RWPE2 (cell line): ENCODE data around the gene AOPEP.
A peak's percentile ranks its signal among the peaks of the same experiment; 100 is the strongest.

Experiments used
- ATAC-seq: fragments of 200-7000 bp; cut with Tn5 transposase; 3 replicates; pipeline ENCODE4 v1.9.1; 2021; ENCODE audit warnings: low read depth
- DNase-seq: peaks from one replicate; pipeline ENCODE4 v3.0.0-alpha.2; 2020; ENCODE audit warnings: low spot score
- H3K27ac ChIP-seq: fragments of 450-650 bp; 2 replicates; pipeline ENCODE4 v1.5.1; 2017; ENCODE audit warnings: mild to moderate bottlenecking; ENCODE audit not compliant: poor library complexity, severe bottlenecking
- H3K27me3 ChIP-seq: fragments of 250-450 bp; sonication (Bioruptor Pico); 2 replicates; pipeline ENCODE4 v1.5.1; 2021; ENCODE audit warnings: mild to moderate bottlenecking, moderate library complexity; ENCODE audit not compliant: insufficient read depth, poor library complexity, severe bottlenecking
- H3K36me3 ChIP-seq: fragments of 250-450 bp; sonication (Bioruptor Pico); 2 replicates; pipeline ENCODE4 v1.5.1; 2020; ENCODE audit warnings: low read depth, mild to moderate bottlenecking, moderate library complexity
- H3K4me1 ChIP-seq: fragments of 250-450 bp; sonication (Bioruptor Pico); 2 replicates; pipeline ENCODE4 v1.5.1; 2021; ENCODE audit warnings: mild to moderate bottlenecking, moderate library complexity; ENCODE audit not compliant: insufficient read depth, poor library complexity, severe bottlenecking
- H3K4me3 ChIP-seq: fragments of 250-450 bp; sonication (Bioruptor Pico); 2 replicates; pipeline ENCODE4 v1.5.1; 2021; ENCODE audit warnings: mild to moderate bottlenecking, moderate library complexity; ENCODE audit not compliant: severe bottlenecking
- H3K9me3 ChIP-seq: fragments of 250-450 bp; sonication (Bioruptor Pico); 2 replicates; pipeline ENCODE4 v1.5.1; 2021; ENCODE audit warnings: mild to moderate bottlenecking, moderate library complexity; ENCODE audit not compliant: severe bottlenecking
- CTCF ChIP-seq: fragments of 450-650 bp; IDR thresholded peaks from one replicate; pipeline ENCODE4 v1.5.1; 2017; ENCODE audit warnings: mild to moderate bottlenecking, moderate library complexity; ENCODE audit not compliant: poor library complexity, severe bottlenecking

AOPEP gene

DNA sequence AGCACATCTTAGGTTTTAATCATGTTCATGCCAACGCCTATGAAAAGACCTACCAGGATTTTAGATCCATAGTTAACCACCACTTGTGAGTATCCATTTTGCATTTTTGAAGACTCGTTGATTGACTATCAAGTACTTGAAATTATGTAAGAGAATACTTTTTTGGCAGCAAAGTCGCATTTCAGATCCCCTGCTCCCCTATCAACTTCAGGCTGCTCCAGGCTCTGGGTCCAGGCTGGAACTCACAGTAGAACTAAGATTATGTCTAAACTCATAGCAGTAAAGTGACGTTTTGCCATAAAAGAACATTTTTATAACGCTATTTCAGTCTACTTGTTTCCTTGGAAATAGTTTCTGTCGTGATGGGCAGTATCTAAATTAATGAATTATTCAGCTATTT is 323.3 kb downstream of the AOPEP start:
- Histone ChIP-seq H3K4me3 (peak overlapping the region; percentile 42), H3K27me3 (no peaks in the 10 kb centered on the region), H3K9me3 (no peaks in the 10 kb centered on the region), H3K36me3 (peaks cover 25% of the 10 kb centered on the region), H3K4me1 (peaks cover 65% of the 10 kb centered on the region), H3K27ac (peak overlapping the region; percentile 54)
- TF ChIP-seq CTCF = no peak
- ATAC-seq = no peak
- DNase-seq = no peak

GRCh38 chr9:95053611-95054570 is 327.4 kb downstream of the AOPEP start:
- ATAC-seq (peak; percentile 39), DNase-seq (no peak)
- no peaks in the 10 kb centered on the region for H3K9me3 ChIP-seq
- H3K27me3 ChIP-seq = no peaks in the 10 kb centered on the region
- H3K4me1 ChIP-seq = peaks cover 68% of the 10 kb centered on the region
- TF ChIP-seq CTCF = no peak
- peak overlapping the region; percentile 49 for H3K27ac ChIP-seq
- H3K36me3 ChIP-seq = peaks cover 33% of the 10 kb centered on the region
- no peak overlapping the region for H3K4me3 ChIP-seq

DNA sequence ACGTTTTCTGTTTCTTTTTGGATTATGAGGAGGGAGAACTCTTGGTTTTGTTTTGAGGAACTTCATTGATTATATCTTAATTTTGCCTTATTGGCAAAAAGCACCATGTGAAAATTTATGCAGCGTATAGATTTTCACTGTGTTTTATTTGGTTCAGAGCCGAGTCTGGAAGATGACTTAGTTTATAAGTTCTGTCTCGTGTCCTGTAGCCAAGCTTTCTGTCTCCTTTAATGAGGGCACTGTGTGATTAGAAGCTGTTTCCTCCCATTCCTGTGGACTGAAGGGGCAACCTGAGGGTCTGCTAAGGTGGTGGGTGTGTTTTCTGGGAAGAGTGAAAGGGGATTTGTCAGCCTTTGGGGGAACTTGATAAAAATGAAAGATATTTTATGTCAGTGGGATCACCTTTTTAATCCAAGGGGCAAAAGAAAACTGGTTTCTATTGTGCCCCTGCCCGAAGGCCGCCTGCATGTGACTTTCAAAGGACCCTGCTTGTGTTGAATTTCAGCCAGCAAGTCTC is 328.9 kb downstream of the AOPEP start:
- TF ChIP-seq CTCF = no peak
- H3K36me3 ChIP-seq = peaks cover 41% of the 10 kb centered on the region
- DNase-seq = no peak
- no peak for ATAC-seq
- H3K4me1 ChIP-seq = peaks cover 56% of the 10 kb centered on the region
- H3K27me3 ChIP-seq = no peaks in the 10 kb centered on the region
- no peak overlapping the region for H3K4me3 ChIP-seq
- H3K27ac ChIP-seq = peak overlapping the region; percentile 49
- H3K9me3 ChIP-seq = no peaks in the 10 kb centered on the region

GRCh38 chr9:95055851-95056551 is 329.5 kb downstream of the AOPEP start:
- peaks cover 52% of the 10 kb centered on the region for H3K4me1 ChIP-seq

More at GRCh38 chr9:95055851-95056551, 329.5 kb downstream of the AOPEP start:
- ATAC-seq (peak; percentile 31; the same call in 2 of the 3 replicates), DNase-seq (no peak)
- H3K27me3 ChIP-seq = no peaks in the 10 kb centered on the region
- no peak overlapping the region for H3K4me3 ChIP-seq
- H3K9me3 ChIP-seq = no peaks in the 10 kb centered on the region
- H3K36me3 ChIP-seq = peaks cover 48% of the 10 kb centered on the region
- TF ChIP-seq CTCF = no peak
- peak overlapping the region; percentile 49 for H3K27ac ChIP-seq
